HG03135 (cell line): ENCODE results near the gene CIAPIN1.
A peak's percentile ranks its signal among the peaks of the same experiment; 100 is the strongest.

Experiments used
- ATAC-seq: cut with Tn5 transposase; IDR thresholded peaks from one replicate; pipeline ENCODE4 v1.9.1; 2021; ENCODE audit warnings: mild to moderate bottlenecking, moderate library complexity; ENCODE audit not compliant: unreplicated experiment

The CIAPIN1 gene

DNA sequence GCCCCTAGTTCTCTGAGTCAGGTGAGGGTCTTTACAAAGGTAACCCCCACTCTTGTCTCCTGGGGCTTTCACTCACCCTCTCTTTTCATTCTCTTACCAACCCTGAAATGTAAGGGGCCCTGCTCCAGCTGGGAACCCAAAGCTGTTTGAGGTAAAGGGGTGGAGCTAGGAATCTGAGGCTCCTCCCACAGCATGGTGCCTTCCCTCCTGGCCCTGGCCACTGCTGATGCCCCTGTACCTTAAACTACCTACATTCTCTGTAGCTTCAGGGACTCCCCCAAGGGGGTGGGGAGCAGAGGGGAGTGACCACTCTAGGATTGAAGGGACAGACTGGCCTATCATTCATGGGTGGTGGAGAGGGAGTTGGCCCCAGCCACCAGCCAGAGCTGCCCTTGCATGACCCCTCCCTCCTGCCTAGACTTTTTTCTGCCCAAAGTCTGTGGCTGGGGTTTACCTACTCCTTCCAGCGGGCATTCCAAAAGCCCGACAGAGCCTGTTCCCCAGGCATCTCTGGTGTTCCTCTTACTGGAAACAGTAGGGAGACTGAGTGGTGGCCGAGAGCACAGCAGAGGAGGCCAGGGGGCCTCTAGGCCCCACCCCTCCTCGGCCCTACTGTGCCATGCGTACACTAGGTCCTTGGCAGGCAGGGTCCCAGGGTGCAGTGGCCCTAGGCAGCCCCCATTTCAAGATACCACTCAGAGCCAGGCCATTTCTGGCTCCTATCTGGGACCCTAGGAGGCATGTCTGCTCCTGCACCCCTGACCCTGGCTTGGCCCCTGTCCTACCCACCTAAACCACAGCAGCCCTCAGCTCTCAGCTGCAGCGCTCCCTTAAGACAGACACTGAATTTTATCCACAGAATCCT lies 29.6 kb upstream of the CIAPIN1 start:
- no peak for ATAC-seq

GRCh38 chr16:57475711-57476339 lies 28.6 kb upstream of the CIAPIN1 start:
- peak; percentile 96 for ATAC-seq

- ATAC-seq = no peak
Observed at GRCh38 chr16:57474671-57475661, 27.8 kb upstream of the CIAPIN1 start.

- ATAC-seq = no peak
Observed at GRCh38 chr16:57473906-57474305, 26.7 kb upstream of the CIAPIN1 start.

DNA sequence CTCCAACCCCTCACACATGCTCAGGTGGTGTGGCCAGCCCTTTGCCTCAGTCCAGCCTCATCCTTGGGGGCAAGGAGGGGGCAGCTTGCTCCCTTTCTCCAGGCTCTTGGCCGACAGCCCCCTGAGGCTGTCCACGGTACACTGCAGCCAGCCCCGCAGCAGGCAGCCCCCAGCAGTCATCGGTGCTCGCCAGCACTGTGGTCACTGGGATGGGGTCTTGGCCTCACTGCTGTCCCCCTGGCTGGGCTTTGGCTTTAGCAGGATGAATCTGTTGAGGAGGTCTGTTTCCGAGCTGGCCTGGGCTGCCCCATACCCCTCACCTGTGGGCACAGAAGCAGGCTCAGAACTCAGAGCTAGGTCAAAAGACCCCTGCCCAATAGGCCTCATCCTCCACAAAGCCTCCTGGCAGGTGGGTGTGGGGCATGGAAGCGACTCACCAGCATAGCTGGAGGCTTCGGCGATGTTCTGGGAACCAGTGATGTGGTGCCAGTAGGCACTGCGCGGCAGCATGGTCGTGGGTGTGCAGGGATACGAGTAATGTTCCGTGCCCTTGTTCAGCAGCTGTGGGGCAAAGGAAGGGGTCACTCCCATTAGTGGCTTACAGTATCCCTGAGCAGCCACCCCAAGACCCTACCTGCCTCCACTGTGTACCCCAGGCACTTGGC lies 26.1 kb upstream of the CIAPIN1 start:
- ATAC-seq = no peak

- no peak for ATAC-seq
Observed at GRCh38 chr16:57472665-57473060, 25.5 kb upstream of the CIAPIN1 start.

- no peak for ATAC-seq
Observed at GRCh38 chr16:57471852-57472664, 24.9 kb upstream of the CIAPIN1 start.

GRCh38 chr16:57471209-57471608 lies 24.0 kb upstream of the CIAPIN1 start:
- ATAC-seq = no peak

DNA sequence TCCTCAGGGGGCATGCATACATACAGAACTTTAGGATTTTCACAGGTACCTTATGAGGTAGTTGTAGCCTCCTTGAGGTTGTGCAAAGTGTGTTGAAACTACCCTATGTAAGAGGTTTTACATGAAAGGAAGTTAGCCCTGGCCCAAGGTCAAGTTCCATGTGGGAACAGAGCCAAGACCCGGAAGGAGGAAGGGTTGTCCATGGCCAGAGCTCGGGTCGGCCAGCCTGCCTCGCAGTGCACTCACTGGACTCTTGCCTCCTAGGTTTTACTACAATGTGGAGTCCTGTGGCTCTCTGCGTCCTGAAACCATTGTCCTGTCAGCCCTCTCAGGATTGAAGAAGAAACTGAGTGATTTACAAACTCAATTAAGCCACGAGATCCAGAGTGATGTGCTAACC lies 23.5 kb upstream of the CIAPIN1 start:
- ATAC-seq = no peak

DNA sequence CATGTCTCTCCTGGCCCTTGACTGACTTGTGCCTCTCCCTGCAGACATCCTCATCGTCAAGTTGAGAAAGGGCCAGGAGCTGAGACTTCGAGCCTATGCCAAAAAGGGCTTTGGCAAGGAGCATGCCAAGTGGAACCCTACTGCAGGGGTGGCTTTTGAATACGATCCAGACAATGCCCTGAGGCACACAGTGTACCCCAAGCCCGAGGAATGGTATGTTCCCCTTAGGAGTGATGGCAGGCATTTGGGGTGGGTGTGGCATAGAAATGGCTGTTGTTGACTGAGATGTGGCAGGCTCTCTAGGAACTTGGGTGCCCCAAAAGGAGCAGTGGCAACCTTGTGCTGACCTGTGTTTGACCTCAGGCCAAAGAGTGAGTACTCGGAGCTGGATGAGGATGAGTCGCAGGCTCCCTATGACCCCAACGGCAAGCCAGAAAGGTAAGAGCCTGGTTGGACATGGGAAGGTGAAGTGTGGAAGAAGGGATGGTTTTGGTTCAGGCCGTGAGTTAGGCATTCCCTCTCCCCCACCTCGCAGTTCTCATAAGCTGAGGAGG lies 22.8 kb upstream of the CIAPIN1 start:
- ATAC-seq = no peak

- no peak for ATAC-seq
Observed at GRCh38 chr16:57469046-57469445, 21.9 kb upstream of the CIAPIN1 start.

DNA sequence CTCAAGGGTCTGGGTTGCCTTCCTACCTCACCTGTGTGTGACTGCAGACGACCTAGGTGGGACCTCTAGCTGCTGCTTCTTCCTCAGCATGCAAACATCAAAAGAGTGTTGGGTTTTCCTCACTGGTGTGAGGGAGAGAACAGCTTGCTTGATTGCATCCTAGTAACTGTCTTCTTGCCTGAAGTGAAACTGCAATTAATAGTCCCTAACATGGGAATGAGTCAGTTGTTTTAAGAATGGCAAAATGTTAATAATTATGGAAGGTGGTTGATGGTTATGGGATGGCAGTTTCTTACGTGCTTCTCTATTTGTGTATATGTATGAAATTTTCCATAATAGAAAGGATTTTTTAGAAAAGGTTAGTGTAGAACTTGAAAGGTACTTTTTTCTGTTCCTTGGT lies 21.2 kb upstream of the CIAPIN1 start:
- ATAC-seq = no peak

GRCh38 chr16:57464523-57464922 lies 17.3 kb upstream of the CIAPIN1 start:
- no peak for ATAC-seq

DNA sequence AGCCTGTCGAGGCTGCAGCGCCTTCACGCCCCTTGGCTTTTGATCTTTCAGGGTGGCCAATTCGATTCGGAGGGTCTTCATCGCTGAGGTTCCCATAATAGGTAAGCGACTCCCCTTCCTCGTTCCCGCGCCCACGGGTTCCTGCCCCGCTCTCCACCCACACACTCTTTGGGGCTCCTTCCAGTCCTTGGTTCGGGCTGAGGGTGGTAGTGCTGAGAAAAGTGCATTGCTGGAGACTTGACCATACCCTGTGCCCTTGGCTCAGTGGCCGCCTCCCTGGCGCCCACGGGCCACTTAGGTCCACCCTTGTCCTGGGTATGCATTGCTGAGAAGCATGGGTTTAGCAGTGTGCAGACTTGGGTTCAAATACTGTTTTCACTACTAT lies 15.8 kb upstream of the CIAPIN1 start:
- no peak for ATAC-seq

GRCh38 chr16:57462209-57462977 lies 15.2 kb upstream of the CIAPIN1 start, which contains the start of gene POLR2C:
Gene POLR2C, plus strand, starts transcription at chr16:57462679. Its CDS starts 46 bp downstream, at chr16:57462725.
- ATAC-seq = peak; percentile 83

DNA sequence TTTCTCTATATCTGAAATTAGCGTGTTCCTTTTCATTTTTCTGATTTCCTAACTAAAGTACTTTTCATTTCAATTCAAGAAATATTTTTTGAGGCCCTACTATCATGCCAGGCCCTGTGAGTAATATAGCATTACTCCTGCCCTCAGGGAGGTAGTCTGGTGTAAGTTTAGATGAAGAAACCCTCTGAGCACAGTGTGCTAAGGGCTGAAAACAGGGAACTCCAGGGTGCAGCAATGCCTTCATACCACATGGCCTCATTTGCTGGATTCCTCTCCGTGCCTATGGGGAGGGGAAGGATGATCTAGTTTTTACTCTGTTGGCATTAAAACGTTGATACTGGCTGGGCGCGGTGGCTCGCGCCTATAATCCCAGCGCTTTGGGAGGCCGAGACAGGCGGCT lies 4.8 kb upstream of the CIAPIN1 start:
- no peak for ATAC-seq

- peak; percentile 34 for ATAC-seq
Observed at GRCh38 chr16:57446531-57447185, 527 bp downstream of the CIAPIN1 start.

DNA sequence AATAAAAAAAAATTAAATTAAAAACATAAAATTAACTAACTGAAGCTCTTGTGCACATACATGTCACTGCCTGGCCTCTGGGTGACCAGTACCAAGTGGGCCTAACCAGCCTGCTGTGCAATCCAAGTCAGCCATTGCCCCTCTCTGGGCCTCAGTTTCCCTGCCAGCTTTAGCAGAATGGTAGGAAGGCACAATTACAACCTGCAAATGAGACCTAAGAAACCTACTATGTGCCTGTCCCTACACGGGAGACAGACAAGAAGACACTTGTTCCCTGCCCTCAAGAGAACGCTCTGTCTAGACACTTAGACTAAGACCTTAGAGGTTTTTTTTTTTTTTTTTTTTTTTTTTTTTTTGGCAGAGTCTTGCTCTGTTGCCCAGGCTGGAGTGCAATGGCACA lies 1.7 kb downstream of the CIAPIN1 start:
- no peak for ATAC-seq
